ENCODE data around the gene SRSF11.
"Not testable (repeated sequence)": the region's sequence is repeated elsewhere in the genome, so short reads cannot be mapped to it uniquely, and the experiment has no call there.

Gene SRSF11, protein sequence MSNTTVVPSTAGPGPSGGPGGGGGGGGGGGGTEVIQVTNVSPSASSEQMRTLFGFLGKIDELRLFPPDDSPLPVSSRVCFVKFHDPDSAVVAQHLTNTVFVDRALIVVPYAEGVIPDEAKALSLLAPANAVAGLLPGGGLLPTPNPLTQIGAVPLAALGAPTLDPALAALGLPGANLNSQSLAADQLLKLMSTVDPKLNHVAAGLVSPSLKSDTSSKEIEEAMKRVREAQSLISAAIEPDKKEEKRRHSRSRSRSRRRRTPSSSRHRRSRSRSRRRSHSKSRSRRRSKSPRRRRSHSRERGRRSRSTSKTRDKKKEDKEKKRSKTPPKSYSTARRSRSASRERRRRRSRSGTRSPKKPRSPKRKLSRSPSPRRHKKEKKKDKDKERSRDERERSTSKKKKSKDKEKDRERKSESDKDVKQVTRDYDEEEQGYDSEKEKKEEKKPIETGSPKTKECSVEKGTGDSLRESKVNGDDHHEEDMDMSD

DNA sequence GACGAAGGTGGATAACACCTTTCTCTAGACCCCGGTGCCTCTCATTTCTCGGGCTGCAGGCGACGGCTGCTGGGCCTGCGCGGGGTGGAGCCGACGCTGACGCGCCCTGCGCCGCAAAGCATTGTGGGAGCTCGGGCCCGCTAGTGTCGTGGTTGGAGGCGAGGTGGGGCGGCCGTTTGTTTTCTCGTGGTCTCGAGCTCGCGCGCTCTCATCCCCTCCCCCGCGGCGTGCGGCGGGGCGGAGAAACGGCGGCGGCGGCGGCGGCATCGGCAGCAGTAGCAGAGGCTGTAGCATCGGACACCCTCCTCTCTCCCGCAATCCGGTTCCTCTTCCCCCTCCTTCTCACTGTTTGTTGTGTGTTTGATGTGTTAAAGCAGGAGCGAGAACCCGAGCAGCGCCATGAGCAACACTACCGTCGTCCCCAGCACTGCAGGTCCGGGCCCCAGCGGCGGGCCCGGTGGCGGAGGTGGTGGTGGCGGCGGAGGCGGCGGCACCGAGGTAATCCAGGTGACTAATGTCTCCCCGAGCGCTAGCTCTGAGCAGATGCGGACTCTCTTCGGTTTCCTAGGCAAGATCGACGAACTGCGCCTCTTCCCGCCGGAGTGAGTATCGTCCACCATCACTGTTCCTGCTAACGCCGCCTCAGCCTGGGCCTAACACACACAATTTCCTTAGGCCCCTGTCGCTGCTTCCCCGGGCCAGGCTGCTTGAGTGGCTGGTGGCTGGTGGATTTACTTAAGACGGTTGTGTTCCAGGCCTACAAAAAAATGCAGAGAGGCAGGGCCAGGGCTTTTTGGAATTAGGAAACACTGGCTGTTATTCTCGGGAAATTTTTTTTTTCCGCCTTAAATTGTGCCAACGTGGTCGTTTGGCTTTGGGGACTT is at the start of gene SRSF11:
Gene SRSF11, plus strand, starts transcription at position 143 of the 884 bp plus-strand sequence. Its CDS starts 257 bp downstream, at position 400.
- H3K4me3 ChIP-seq (ENCODE audit: low read depth, low read length): peak within 1 kb of the TSS; percentile 80
- peak; percentile 96 for DNase-seq (ENCODE audit: low read depth)
- TF ChIP-seq CTCF (conservative IDR thresholded peaks at IDR 0.05; ENCODE audit: low read depth, low read length): no peak

- TF ChIP-seq CTCF (conservative IDR thresholded peaks at IDR 0.05; ENCODE audit: low read depth, low read length): no peak
- no peak for DNase-seq (ENCODE audit: low read depth)
- no peak overlapping the region for H3K4me3 ChIP-seq (ENCODE audit: low read depth, low read length)
Observed at GRCh38 chr1:70171512-70171911, 49.7 kb upstream of the SRSF11 start.

DNA sequence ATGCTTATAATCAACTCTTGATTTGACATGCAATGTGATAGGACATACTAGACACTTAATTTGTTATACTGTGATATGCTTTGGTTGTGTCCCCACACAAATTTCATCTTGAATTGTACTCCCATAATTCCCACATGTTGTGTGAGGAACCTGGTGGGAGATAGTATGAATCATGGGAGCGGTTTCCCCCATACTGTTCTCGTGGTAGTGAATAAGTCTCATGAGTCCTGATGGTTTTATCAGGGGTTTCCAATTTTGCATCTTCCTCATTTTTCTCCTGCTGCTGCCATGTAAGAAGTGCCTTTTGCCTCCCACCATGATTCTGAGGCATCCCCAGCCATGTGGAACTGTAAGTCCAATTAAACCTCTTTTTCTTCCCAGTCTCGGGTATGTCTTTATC is 36.0 kb upstream of the SRSF11 start:
- DNase-seq (ENCODE audit: low read depth); H3K4me3 ChIP-seq (ENCODE audit: low read depth, low read length): not testable (repeated sequence)

DNA sequence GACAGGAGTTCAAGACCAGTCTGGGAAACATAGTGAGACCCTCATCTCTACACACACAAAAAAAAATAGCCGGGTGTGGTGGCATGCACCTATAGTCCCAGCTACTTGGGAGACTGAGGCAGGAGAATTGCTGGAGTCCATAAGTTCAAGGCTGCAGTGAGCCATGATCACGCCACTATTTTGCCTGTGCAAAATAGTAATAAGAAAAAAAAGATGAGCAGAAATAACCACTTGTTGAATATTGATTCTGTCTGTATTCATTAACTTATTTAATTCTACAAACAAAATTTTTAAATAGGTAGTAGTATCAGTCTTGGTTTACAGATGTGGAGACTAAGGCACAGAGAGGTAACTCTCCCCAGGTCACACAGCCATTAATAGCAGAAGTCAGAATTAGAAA is 32.7 kb upstream of the SRSF11 start:
- no peak overlapping the region for H3K4me3 ChIP-seq (ENCODE audit: low read depth, low read length)
- TF ChIP-seq CTCF (conservative IDR thresholded peaks at IDR 0.05; ENCODE audit: low read depth, low read length): no peak
- DNase-seq (ENCODE audit: low read depth): no peak

DNA sequence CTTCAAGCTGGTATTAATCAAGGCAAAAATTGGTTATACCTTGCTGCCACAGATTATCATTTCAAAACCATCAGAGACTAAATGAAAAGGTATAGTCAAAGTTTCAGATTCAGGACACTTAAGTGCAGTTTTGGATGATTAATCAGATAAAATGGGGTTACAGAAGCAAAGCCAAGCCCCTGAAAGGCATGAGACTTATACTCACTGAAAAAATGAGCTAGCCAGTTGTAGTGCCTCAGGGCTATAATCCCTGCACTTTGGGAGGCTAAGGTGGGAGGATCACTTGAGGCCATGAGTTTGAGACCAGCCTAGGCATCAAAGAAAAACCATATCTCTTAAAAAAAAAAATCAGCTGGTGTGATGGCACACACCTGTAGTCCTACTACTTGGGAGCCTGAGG is 31.0 kb upstream of the SRSF11 start:
- H3K4me3 ChIP-seq (ENCODE audit: low read depth, low read length): no peak overlapping the region
- TF ChIP-seq CTCF (conservative IDR thresholded peaks at IDR 0.05; ENCODE audit: low read depth, low read length): no peak
- DNase-seq (ENCODE audit: low read depth): no peak

GRCh38 chr1:70192446-70192845 is 28.7 kb upstream of the SRSF11 start:
- DNase-seq (ENCODE audit: low read depth); H3K4me3 ChIP-seq (ENCODE audit: low read depth, low read length): not testable (repeated sequence)

GRCh38 chr1:70194601-70195000 is 26.6 kb upstream of the SRSF11 start:
- DNase-seq (ENCODE audit: low read depth): no peak
- no peak for TF ChIP-seq CTCF (conservative IDR thresholded peaks at IDR 0.05; ENCODE audit: low read depth, low read length)
- no peak overlapping the region for H3K4me3 ChIP-seq (ENCODE audit: low read depth, low read length)

All from choroid plexus epithelial cell (primary cell).